ENCODE measurements around the gene SLC37A4.

DNA sequence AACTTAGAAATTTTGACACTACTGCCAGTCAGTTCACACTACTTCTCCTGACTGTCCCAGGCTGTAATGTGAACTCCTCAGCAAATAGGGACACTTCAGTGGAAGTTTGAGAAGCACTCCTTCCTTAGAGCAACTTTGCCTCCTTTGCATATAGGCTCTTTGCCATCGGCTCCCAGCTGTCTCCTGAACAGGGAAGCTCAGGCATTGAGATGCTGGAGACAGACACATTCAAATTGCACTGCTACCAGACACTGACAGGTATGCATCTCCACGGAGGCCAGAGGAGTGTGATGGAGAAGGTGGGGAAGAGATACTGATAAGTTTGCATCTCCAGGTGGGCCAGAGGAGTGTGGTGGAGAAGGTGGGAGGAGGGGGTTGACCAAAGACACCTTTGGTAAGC is 10.7 kb downstream of the SLC37A4 start:
- TF ChIP-seq, protein P1, sequence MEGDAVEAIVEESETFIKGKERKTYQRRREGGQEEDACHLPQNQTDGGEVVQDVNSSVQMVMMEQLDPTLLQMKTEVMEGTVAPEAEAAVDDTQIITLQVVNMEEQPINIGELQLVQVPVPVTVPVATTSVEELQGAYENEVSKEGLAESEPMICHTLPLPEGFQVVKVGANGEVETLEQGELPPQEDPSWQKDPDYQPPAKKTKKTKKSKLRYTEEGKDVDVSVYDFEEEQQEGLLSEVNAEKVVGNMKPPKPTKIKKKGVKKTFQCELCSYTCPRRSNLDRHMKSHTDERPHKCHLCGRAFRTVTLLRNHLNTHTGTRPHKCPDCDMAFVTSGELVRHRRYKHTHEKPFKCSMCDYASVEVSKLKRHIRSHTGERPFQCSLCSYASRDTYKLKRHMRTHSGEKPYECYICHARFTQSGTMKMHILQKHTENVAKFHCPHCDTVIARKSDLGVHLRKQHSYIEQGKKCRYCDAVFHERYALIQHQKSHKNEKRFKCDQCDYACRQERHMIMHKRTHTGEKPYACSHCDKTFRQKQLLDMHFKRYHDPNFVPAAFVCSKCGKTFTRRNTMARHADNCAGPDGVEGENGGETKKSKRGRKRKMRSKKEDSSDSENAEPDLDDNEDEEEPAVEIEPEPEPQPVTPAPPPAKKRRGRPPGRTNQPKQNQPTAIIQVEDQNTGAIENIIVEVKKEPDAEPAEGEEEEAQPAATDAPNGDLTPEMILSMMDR (optimal IDR thresholded peaks at IDR 0.05 in 1 of 3, IDR thresholded peaks at IDR 0.05 in 1 of 3, conservative IDR thresholded peaks at IDR 0.05 in 1 of 3; ENCODE audit: extremely low read depth in 1 of 3, insufficient read depth in 2 of 3, low read length in 3 of 3): no peak
- no peak for TF ChIP-seq EZH2 (IDR thresholded peaks at IDR 0.05; ENCODE audit: low read length)
